HCT116 (cell line): ENCODE data around the gene SYCP1. TPM values are rescaled to one million over a fixed set of nuclear protein-coding genes. Genes with fewer than 3 reads are reported as not detected.

ENCODE experiments used
- ATAC-seq: fragments of 200-7000 bp; cut with Tn5 transposase; 2 replicates; pipeline ENCODE4 v1.9.1; 2020; ENCODE audit warnings: mild to moderate bottlenecking, moderate library complexity
- BruUV-seq: library from RNA; stranded (reverse); fragments of 400-500 nt; replicated peaks from 2 replicates; lab custom pipeline; 2021; lab: Mats Ljungman, UMichigan
- CTCF ChIA-PET: fragments of 300-600 bp; sonication (Branson Sonifier 250); formaldehyde crosslinking; loops from one replicate; lab custom pipeline; 2021; ENCODE audit warnings: antibody characterized with exemption; lab: Charles Lee
- POLR2A ChIA-PET: fragments of 300-600, 350-600 bp; sonication (Branson Sonifier 250); formaldehyde crosslinking; loops from one replicate; lab custom pipeline; 2021; ENCODE audit warnings: antibody characterized with exemption; lab: Charles Lee
- RAD21 ChIA-PET, 2 experiments: fragments of 300-600 bp; sonication (Branson Sonifier 250); formaldehyde crosslinking; loops; one replicate each; lab custom pipeline; 2023; ENCODE audit warnings: low total read pairs in 2 of 2; ENCODE audit not compliant: uncharacterized antibody in 2 of 2, unreplicated experiment in 2 of 2, low non-redundant PET in 1 of 2; lab: Charles Lee
- DNase-seq: peaks from one replicate; pipeline ENCODE4 v3.0.0-alpha.2; 2010; ENCODE audit warnings: low read depth, low spot score
- H2AFZ ChIP-seq: fragments of 200-600 bp; shearing (Covaris generic), sonication (generic); 2 replicates; pipeline ENCODE4 v1.6.1; 2017; ENCODE audit warnings: low read depth, mixed run types, mixed read lengths, antibody characterized with exemption, low read length; ENCODE audit not compliant: poor library complexity, severe bottlenecking
- H3K27ac ChIP-seq: 2 replicates; pipeline ENCODE4 v1.5.1; 2012; ENCODE audit warnings: low read depth, low read length
- H3K27me3 ChIP-seq: fragments of 200-600 bp; sonication (generic); 2 replicates; pipeline ENCODE4 v1.6.1; 2016; ENCODE audit warnings: mixed run types, low read length, mixed read lengths; ENCODE audit not compliant: insufficient read depth
- H3K36me3 ChIP-seq, 2 experiments: fragments of 200-500 bp in 1 of 2; fragments of 200-600 bp in 1 of 2; sonication (Bioruptor generic) in 1 of 2; sonication (generic) in 1 of 2; 2 replicates each; pipeline versions ENCODE4 v1.5.1 to v1.6.1; 2014 to 2016; ENCODE audit warnings: low read length in 2 of 2, inconsistent platforms in 1 of 2, mixed read lengths in 1 of 2, mixed run types in 1 of 2; ENCODE audit not compliant: insufficient read depth in 2 of 2, control insufficient read depth in 1 of 2
- H3K4me1 ChIP-seq, 2 experiments: fragments of 200-600 bp in 1 of 2; sonication (generic) in 1 of 2; 2 replicates each; pipeline versions ENCODE4 v1.5.1 to v1.6.1; 2012 to 2017; ENCODE audit warnings: low read length in 2 of 2, inconsistent platforms in 1 of 2, mild to moderate bottlenecking in 1 of 2, mixed read lengths in 1 of 2, mixed run types in 1 of 2, moderate library complexity in 1 of 2; ENCODE audit not compliant: insufficient read depth in 2 of 2, control insufficient read depth in 1 of 2
- H3K4me2 ChIP-seq: fragments of 200-600 bp; sonication (generic); 2 replicates; pipeline ENCODE4 v1.6.1; 2017; ENCODE audit warnings: mixed run types, low read length, mixed read lengths
- H3K4me3 ChIP-seq, 2 experiments: fragments of 200-600 bp in 1 of 2; sonication (generic) in 1 of 2; replicated peaks in 1 of 2; 2 replicates each; pipeline ENCODE4 v1.5.1; 2011 to 2016; ENCODE audit warnings: low read length in 2 of 2, control low read depth in 1 of 2, low read depth in 1 of 2, mild to moderate bottlenecking in 1 of 2, mixed read lengths in 1 of 2, mixed run types in 1 of 2
- H3K79me2 ChIP-seq: fragments of 200-600 bp; sonication (generic); 2 replicates; pipeline ENCODE4 v1.6.1; 2017; ENCODE audit warnings: mild to moderate bottlenecking, mixed run types, low read length, moderate library complexity, mixed read lengths; ENCODE audit not compliant: insufficient read depth
- H3K9ac ChIP-seq: fragments of 200-600 bp; sonication (generic); 2 replicates; pipeline ENCODE4 v1.6.1; 2016; ENCODE audit warnings: low read length, mixed read lengths
- H3K9me2 ChIP-seq: fragments of 200-600 bp; sonication (generic), shearing (Covaris generic); 2 replicates; pipeline ENCODE4 v1.6.1; 2017; ENCODE audit warnings: mixed run types, mild to moderate bottlenecking, moderate library complexity; ENCODE audit not compliant: insufficient read depth
- H3K9me3 ChIP-seq, 2 experiments: fragments of 200-500 bp in 1 of 2; fragments of 200-600 bp in 1 of 2; sonication (Bioruptor generic) in 1 of 2; sonication (generic) in 1 of 2; 2 replicates each; pipeline ENCODE4 v1.6.1; 2014 to 2017; ENCODE audit warnings: low read length in 2 of 2, mixed read lengths in 2 of 2, inconsistent platforms in 1 of 2, low read depth in 1 of 2, mild to moderate bottlenecking in 1 of 2, mixed run types in 1 of 2, moderate library complexity in 1 of 2; ENCODE audit not compliant: control insufficient read depth in 1 of 2, insufficient read depth in 1 of 2
- H4K20me1 ChIP-seq: fragments of 200-600 bp; sonication (generic), shearing (Covaris generic); 2 replicates; pipeline ENCODE4 v1.6.1; 2017; ENCODE audit warnings: mixed run types, mild to moderate bottlenecking, moderate library complexity; ENCODE audit not compliant: insufficient read depth
- CBX3 ChIP-seq: IDR thresholded peaks from 2 replicates; pipeline ENCODE4 v1.6.1; 2012; ENCODE audit warnings: low read depth
- CEBPB ChIP-seq: IDR thresholded peaks from 2 replicates; pipeline ENCODE4 v1.6.1; 2012; ENCODE audit warnings: low read depth
- EGR1 ChIP-seq: IDR thresholded peaks from 2 replicates; pipeline ENCODE4 v1.6.1; 2012; ENCODE audit warnings: low read depth
- ELF1 ChIP-seq: IDR thresholded peaks from 2 replicates; pipeline ENCODE4 v1.6.1; 2012; ENCODE audit warnings: low read depth, borderline replicate concordance
- EZH2 ChIP-seq: fragments of 200-600 bp; sonication (generic); IDR thresholded peaks from 2 replicates; pipeline ENCODE4 v1.6.1; 2017; ENCODE audit warnings: antibody characterized with exemption, mixed run types
- EZH2phosphoT487 ChIP-seq: fragments of 200-600 bp; IDR thresholded peaks from 2 replicates; pipeline ENCODE4 v1.6.1; 2018; ENCODE audit warnings: antibody characterized with exemption, borderline replicate concordance
- FOSL1 ChIP-seq: IDR thresholded peaks from 2 replicates; pipeline ENCODE4 v1.6.1; 2012; ENCODE audit warnings: low read depth
- JUND ChIP-seq: IDR thresholded peaks from 2 replicates; pipeline ENCODE4 v1.6.1; 2012
- MAX ChIP-seq: IDR thresholded peaks from 2 replicates; pipeline ENCODE4 v1.6.1; 2012
- POLR2A ChIP-seq: IDR thresholded peaks from 2 replicates; pipeline ENCODE4 v1.7.0; 2011; ENCODE audit warnings: borderline replicate concordance; ENCODE audit not compliant: insufficient read depth, insufficient read length; ENCODE audit errors: extremely low read depth
- POLR2AphosphoS5 ChIP-seq: IDR thresholded peaks from 2 replicates; pipeline ENCODE4 v1.6.1; 2011; ENCODE audit warnings: mild to moderate bottlenecking, low read depth, low read length, moderate library complexity
- RAD21 ChIP-seq: IDR thresholded peaks from 2 replicates; pipeline ENCODE4 v1.6.1; 2012; ENCODE audit warnings: low read depth, mild to moderate bottlenecking
- REST ChIP-seq: IDR thresholded peaks from 2 replicates; pipeline ENCODE4 v1.6.1; 2012; ENCODE audit warnings: low read depth
- SP1 ChIP-seq: IDR thresholded peaks from 2 replicates; pipeline ENCODE4 v1.6.1; 2012; ENCODE audit warnings: low read depth
- TCF7L2 ChIP-seq: IDR thresholded peaks from 2 replicates; pipeline ENCODE4 v1.7.0; 2011; ENCODE audit warnings: borderline replicate concordance, inconsistent platforms; ENCODE audit not compliant: insufficient read depth, insufficient read length; ENCODE audit errors: extremely low read depth
- YY1 ChIP-seq: IDR thresholded peaks from 2 replicates; pipeline ENCODE4 v1.6.1; 2011; ENCODE audit warnings: low read length, low read depth, moderate library complexity, mild to moderate bottlenecking; ENCODE audit not compliant: insufficient replicate concordance; ENCODE audit errors: extremely low read depth
- ZFX ChIP-seq: fragments of 450-650 bp; IDR thresholded peaks from 2 replicates; pipeline ENCODE4 v1.6.1; 2017
- intact Hi-C: fragments of 100-400 bp; cut with micrococcal nuclease; formaldehyde crosslinking; loops from 2 replicates; pipeline ENCODE4 v1.10.0; 2022
- total RNA-seq: library from RNA; stranded (reverse); gene quantifications from one replicate; pipeline ENCODE4 v1.2.1, GENCODE V29; 2021; ENCODE audit not compliant: unreplicated experiment
- TF ChIP-seq, protein P1 (sequence below), 3 experiments: fragments of 200-600 bp in 1 of 3; sonication (generic) in 1 of 3; IDR thresholded peaks in 2 of 3; conservative IDR thresholded peaks in 1 of 3; 2 replicates each; pipeline ENCODE4 v1.5.1; 2012 to 2017; ENCODE audit warnings: low read depth in 2 of 3, low read length in 2 of 3, antibody characterized with exemption in 1 of 3, borderline replicate concordance in 1 of 3, control low read depth in 1 of 3, mild to moderate bottlenecking in 1 of 3, mixed read lengths in 1 of 3, mixed run types in 1 of 3, moderate library complexity in 1 of 3; ENCODE audit not compliant: insufficient read depth in 1 of 3
- TF ChIP-seq, protein P2 (sequence below): IDR thresholded peaks from 2 replicates; pipeline ENCODE4 v1.6.1; 2012
- TF ChIP-seq, protein P3 (sequence below): IDR thresholded peaks from 2 replicates; pipeline ENCODE4 v1.6.1; 2011; ENCODE audit warnings: mild to moderate bottlenecking, low read length, moderate library complexity; ENCODE audit not compliant: insufficient replicate concordance; ENCODE audit errors: extremely low read depth

Gene SYCP1
- total RNA-seq, 1 experiment from 2014 or later, result not detected

DNA sequence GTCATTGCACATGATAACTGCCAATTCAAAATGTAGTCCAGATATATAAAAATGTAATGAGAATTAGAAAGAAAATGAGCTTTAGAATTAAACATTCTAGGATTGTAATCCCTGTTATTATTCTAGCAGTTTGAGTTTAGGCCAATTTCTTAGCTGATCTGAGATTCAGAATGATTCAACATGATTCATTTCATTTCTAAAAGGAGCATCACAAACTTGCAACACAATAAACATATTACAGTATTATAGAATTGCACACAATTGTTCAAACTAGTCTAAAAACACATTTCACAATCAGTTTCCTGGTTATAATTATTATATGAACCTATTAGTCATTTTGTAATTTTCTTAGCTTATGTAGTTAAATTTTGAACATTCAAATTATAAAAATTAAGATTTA, 131.6 kb downstream of the SYCP1 start:
- no peaks in the 10 kb centered on the region for H3K4me1 ChIP-seq
- DNase-seq, result no peak
- H3K9me2 ChIP-seq, result no peaks in the 10 kb centered on the region
- no peaks in the 10 kb centered on the region for H4K20me1 ChIP-seq
- H3K27me3 ChIP-seq, result no peaks in the 10 kb centered on the region
- no peak overlapping the region for H3K9ac ChIP-seq
- CTCF ChIA-PET, result no interaction called here
- H3K27ac ChIP-seq, result no peak overlapping the region
- no peak for ATAC-seq
- H3K9me3 ChIP-seq, result peaks cover 5 to 13% of the 10 kb centered on the region in 2 experiments
- POLR2A ChIA-PET, result no interaction called here
- RAD21 ChIA-PET, result no interaction called here
- intact Hi-C loops, result no loop called here
- no peaks in the 10 kb centered on the region for H3K79me2 ChIP-seq
- TF ChIP-seq POLR2A (no peak), FOSL1 (no peak), JUND (no peak), POLR2AphosphoS5 (no peak), SP1 (no peak), CEBPB (no peak), CBX3 (no peak), ELF1 (no peak), REST (no peak), ZFX (no peak), EZH2 (no peak), TCF7L2 (no peak), MAX (no peak), EZH2phosphoT487 (no peak), RAD21 (no peak), EGR1 (no peak), YY1 (no peak)
- TF ChIP-seq, protein P1, sequence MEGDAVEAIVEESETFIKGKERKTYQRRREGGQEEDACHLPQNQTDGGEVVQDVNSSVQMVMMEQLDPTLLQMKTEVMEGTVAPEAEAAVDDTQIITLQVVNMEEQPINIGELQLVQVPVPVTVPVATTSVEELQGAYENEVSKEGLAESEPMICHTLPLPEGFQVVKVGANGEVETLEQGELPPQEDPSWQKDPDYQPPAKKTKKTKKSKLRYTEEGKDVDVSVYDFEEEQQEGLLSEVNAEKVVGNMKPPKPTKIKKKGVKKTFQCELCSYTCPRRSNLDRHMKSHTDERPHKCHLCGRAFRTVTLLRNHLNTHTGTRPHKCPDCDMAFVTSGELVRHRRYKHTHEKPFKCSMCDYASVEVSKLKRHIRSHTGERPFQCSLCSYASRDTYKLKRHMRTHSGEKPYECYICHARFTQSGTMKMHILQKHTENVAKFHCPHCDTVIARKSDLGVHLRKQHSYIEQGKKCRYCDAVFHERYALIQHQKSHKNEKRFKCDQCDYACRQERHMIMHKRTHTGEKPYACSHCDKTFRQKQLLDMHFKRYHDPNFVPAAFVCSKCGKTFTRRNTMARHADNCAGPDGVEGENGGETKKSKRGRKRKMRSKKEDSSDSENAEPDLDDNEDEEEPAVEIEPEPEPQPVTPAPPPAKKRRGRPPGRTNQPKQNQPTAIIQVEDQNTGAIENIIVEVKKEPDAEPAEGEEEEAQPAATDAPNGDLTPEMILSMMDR (IDR thresholded peaks at IDR 0.05 in 2 of 3, conservative IDR thresholded peaks at IDR 0.05 in 1 of 3; ENCODE audit: borderline replicate concordance in 1 of 3, insufficient read depth in 1 of 3, low read depth in 2 of 3, low read length in 2 of 3), result no peak
- TF ChIP-seq, protein P2, sequence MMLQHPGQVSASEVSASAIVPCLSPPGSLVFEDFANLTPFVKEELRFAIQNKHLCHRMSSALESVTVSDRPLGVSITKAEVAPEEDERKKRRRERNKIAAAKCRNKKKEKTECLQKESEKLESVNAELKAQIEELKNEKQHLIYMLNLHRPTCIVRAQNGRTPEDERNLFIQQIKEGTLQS, result no peak
- TF ChIP-seq, protein P3, sequence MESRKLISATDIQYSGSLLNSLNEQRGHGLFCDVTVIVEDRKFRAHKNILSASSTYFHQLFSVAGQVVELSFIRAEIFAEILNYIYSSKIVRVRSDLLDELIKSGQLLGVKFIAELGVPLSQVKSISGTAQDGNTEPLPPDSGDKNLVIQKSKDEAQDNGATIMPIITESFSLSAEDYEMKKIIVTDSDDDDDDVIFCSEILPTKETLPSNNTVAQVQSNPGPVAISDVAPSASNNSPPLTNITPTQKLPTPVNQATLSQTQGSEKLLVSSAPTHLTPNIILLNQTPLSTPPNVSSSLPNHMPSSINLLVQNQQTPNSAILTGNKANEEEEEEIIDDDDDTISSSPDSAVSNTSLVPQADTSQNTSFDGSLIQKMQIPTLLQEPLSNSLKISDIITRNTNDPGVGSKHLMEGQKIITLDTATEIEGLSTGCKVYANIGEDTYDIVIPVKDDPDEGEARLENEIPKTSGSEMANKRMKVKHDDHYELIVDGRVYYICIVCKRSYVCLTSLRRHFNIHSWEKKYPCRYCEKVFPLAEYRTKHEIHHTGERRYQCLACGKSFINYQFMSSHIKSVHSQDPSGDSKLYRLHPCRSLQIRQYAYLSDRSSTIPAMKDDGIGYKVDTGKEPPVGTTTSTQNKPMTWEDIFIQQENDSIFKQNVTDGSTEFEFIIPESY, result no peak
- TF ChIP-seq, all 23 proteins: peak for 0
- Histone ChIP-seq H2AFZ (no peak overlapping the region), H3K4me3 (no peak overlapping the region), H3K4me2 (no peak overlapping the region), H3K36me3 (no peaks in the 10 kb centered on the region)
- no TSS peak for BruUV-seq
